Activated T-cell treated with anti-CD3 and anti-CD28 coated beads, Interleukin-2, amount 50 U/mL, for 1 hour (primary cell): ENCODE data around the gene CROCC.

ENCODE experiments used
- DNase-seq: peaks from one replicate; pipeline ENCODE4 v3.0.0-alpha.2; 2020

CROCC gene

DNA sequence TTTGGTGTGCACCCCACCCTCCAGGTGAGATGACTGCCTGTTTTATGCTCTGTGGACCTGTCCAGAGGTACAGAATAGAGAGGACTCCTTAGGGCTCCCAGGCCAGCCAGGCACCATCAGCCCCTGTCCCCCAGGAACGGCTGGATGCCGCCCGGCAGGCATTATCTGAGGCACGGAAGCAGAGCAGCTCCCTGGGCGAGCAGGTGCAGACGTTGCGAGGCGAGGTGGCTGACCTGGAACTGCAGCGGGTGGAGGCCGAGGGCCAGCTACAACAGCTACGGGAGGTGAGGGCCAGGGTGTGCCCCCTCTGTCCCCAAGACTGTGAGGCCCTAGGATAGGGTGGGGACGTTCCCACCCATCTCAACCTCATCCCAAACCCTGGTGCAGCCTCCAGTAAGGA is 47.9 kb downstream of the CROCC start:
- no peak for DNase-seq

- no peak for DNase-seq
Observed at GRCh38 chr1:16970132-16970910, 48.6 kb downstream of the CROCC start.

DNA sequence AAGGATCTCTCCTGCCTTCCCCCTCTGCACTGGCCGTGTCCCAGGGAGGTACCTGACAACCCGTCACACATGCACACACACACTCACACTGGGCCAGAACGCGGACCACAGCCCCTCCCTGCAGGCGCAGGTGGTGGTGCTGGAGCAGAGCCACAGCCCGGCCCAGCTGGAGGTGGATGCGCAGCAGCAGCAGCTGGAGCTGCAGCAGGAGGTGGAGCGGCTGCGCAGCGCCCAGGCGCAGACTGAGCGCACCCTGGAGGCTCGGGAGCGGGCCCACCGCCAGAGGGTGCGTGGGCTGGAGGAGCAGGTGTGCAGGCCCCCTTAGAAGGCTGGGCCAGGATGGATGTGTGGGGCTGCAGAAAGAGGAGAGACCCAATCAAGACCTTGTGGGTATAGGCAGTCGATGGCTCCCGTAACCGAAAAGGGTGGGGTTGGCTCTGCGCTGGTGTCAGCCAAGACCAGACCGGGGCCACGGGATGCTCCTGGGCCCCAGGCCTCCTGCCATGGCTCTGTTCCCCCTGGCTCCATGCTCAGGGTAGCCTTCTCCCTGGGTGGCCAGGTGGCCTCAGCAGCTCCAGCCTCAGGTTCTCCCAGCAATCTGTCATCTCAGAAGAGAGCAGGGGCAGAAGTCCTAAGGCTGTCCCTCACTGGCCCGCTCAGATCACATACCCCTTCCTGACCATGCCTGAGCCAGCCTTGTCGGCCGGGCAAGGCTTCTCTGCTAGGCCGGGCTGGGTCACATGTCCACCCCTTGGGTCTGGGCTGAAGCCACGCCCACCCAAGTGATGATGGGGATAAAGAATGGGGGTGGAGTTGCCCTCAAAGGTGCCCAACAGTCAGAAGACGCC is 49.8 kb downstream of the CROCC start:
- no peak for DNase-seq

GRCh38 chr1:16972189-16972895 is 50.6 kb downstream of the CROCC start:
- DNase-seq, result no peak

- no peak for DNase-seq
Observed at GRCh38 chr1:16973215-16973614, 51.5 kb downstream of the CROCC start.

DNA sequence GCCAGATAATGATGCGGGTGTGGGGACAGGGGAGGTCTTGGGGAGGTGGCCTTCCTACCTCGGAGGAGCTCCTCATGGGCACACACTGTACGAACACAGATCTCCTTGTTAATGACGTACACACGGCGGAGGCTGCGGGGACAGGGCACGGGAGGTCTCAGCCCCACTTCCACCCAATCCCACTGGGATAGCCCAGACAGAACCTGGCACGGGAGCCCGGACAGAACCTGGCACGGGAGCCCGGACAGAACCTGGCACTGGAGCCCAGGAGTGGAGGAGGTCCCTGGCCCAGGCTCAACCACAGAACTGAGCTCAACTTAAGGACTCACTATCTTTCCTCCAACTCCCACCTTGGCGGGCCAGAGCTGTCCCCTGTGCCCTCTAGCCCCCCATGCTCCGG is 53.5 kb downstream of the CROCC start:
- no peak for DNase-seq

GRCh38 chr1:16975838-16976237 is 54.1 kb downstream of the CROCC start:
- no peak for DNase-seq

DNA sequence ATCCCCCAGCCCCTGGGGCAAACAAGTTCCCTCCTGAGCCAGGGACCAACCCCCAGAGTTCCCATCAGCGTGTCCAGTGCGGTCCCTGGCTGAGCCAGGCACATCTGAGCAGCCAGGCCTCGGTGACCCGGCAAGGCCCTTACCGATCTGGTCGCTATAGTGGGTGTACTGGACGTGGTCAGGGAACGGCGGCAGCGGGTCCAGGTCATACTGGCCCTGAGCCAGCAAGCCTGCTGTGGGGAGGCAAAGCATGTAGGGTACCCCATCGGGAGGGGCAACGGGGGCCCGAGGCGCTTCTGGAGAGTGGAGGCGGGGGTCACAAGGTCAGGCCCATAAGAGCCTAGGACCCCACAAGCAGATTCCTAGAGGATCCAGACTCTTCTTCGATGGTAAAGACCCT is 55.2 kb downstream of the CROCC start:
- DNase-seq, result no peak

DNA sequence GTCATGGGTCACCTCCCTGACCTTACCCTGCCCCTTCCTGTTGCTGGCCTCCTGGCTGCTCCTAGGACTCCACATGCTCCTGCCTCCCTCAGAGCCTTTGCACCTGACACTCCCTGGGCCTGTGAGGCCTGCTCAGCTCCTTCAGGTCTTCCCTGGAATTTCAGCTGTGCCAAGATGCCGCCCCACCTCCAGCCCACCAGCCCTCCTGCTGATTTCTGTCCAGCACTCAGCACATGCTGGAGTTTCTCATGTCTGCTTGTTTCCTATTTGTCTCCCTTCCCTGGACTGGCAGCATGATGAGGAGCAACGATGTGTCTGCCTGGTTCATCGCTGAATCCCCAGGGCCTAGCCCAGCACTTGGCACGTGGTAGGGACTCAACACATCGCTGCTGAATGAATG is 55.6 kb downstream of the CROCC start:
- no peak for DNase-seq

GRCh38 chr1:16978139-16978538 is 56.4 kb downstream of the CROCC start:
- DNase-seq, result no peak

GRCh38 chr1:16978567-16979474 is 57.1 kb downstream of the CROCC start:
- DNase-seq, result no peak

GRCh38 chr1:16979475-16980327 is 58.0 kb downstream of the CROCC start:
- no peak for DNase-seq

- DNase-seq, result no peak
Observed at GRCh38 chr1:16980473-16981268, 58.9 kb downstream of the CROCC start, which contains the start of gene MFAP2. TSS of gene MFAP2 (minus strand) at chr1:16980620. CDS start at chr1:16978273, 2,347 bp downstream.

DNA sequence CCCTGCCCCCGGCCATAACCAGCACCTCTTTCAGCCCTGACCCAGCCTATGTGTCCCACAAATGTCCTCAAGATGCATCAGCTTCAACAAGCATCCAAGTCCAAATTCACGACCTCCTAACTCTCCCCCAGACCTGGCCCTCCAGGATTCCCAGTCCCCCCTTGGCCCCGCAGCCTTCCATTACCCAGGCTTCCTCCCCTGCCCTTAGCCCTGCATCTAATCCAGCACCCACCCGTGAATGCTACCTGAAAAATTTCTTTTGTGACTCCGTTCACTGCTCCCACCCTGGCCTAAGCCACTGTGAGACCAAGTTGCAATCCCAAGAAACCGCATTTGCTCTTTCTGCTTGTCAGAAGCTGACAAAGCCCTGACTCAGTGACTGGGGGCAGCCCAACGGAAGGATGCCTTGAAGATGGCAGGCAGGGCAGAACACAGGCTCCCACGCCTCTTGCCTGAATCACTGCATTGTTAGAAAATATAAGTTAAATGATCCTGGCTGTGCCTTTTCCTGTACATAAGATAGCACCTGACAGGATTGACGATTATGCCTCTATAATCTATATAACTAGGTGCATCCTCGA is 59.6 kb downstream of the CROCC start:
- no peak for DNase-seq

- no peak for DNase-seq
Observed at GRCh38 chr1:16982902-16983301, 61.2 kb downstream of the CROCC start.

GRCh38 chr1:16983649-16984048 is 61.9 kb downstream of the CROCC start:
- no peak for DNase-seq

- DNase-seq, result no peak
Observed at GRCh38 chr1:16984717-16985116, 63.0 kb downstream of the CROCC start.

DNA sequence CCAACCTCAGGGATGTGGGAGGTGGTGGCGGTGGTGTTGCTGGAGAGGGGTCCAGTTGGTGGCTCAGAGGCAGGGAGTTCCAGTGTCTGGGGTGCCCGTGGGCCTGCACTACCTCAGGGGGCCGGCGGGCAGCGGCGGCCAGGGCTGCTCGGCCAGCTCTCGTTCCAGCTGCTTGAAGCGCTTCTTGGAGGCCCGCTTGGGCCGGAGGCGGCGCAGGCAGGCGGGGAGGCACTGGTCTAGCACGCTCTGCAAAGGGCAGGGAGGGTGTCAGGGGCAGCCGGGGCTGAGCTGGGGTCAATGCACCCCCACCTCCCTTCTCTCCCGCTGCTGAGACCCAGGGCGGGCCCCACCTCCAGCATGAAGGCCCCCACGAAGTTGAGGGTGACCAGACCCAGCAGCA is 64.4 kb downstream of the CROCC start:
- no peak for DNase-seq

DNA sequence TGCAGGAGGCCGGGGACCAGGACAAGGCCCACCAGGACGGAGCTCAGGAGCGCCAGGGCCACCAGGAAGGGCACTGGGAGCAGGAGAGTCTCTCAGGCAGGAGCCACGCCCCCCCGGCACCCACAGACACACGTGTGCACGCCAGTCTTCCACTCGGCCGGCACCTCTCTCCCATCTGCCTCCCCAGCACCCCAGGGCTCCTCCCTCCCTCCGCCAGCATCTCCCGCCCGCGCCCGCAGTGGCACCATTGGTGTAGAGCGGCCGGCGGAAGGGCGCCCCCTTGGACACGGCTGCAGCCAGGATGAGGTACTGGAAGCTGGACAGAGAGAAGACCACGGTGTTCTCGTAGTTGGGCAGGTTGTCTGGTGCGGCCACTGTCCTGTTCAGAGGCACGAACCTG is 64.8 kb downstream of the CROCC start:
- no peak for DNase-seq

DNA sequence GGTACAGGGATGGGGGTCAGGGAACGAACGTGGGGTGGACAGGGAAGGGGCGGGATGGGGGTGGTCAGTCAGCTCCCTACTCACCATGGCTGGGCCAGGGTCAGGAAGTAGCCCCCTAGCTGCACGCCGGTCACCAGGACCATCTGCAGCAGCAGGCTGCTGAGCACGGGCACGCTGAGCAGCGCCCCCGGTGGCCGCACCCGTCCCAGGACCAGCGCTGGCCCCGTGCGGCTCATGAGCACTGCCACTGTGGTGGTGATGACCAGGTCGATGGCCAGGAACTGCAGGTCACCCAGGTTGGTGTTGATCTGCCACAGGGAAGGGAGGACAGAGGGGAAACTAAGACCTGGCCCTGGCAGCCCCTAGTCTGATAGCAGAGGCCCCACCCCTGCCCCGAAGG is 65.2 kb downstream of the CROCC start:
- no peak for DNase-seq
